OCI-LY3 (cell line): ENCODE measurements around the gene SYT1.

ENCODE experiments used
- H2AFZ ChIP-seq: fragments of 200-600, 300-600 bp; shearing (Covaris generic); 2 replicates; pipeline ENCODE4 v1.6.0; 2014; ENCODE audit warnings: antibody characterized with exemption, low read depth, low read length
- H3K27ac ChIP-seq: fragments of 200-600, 300-600 bp; sonication (generic); 2 replicates; pipeline ENCODE4 v1.5.1; 2014; ENCODE audit warnings: mild to moderate bottlenecking, low read length, moderate library complexity, mixed read lengths
- H3K27me3 ChIP-seq: fragments of 200-600, 300-600 bp; sonication (generic); 2 replicates; pipeline ENCODE4 v1.6.1; 2014; ENCODE audit warnings: low read depth, low read length, mixed read lengths
- H3K36me3 ChIP-seq: fragments of 200-600, 300-600 bp; sonication (generic); replicated peaks from 2 replicates; pipeline ENCODE3; 2014; ENCODE audit warnings: low read depth, low read length, mixed read lengths
- H3K4me1 ChIP-seq: fragments of 300-600, 200-600 bp; sonication (generic); 2 replicates; pipeline ENCODE4 v1.6.1; 2014; ENCODE audit warnings: low read length, mixed read lengths
- H3K4me2 ChIP-seq: fragments of 200-600, 300-600 bp; sonication (generic); 2 replicates; pipeline ENCODE4 v1.6.1; 2014; ENCODE audit warnings: low read length, mixed read lengths
- H3K4me3 ChIP-seq: fragments of 300-600, 200-600 bp; sonication (generic); 2 replicates; pipeline ENCODE4 v1.5.1; 2014; ENCODE audit warnings: antibody characterized with exemption, mild to moderate bottlenecking, low read length, moderate library complexity
- H3K79me2 ChIP-seq: fragments of 300-600, 200-600 bp; shearing (Covaris generic); 2 replicates; pipeline ENCODE4 v1.6.1; 2014; ENCODE audit warnings: mild to moderate bottlenecking, low read length, mixed read lengths
- H3K9ac ChIP-seq: fragments of 300-600, 200-600 bp; shearing (Covaris generic); 2 replicates; pipeline ENCODE4 v1.6.0; 2014; ENCODE audit warnings: mild to moderate bottlenecking, low read length, moderate library complexity
- H3K9me3 ChIP-seq: fragments of 200-600, 300-600 bp; shearing (Covaris generic); 2 replicates; pipeline ENCODE4 v1.6.1; 2014; ENCODE audit warnings: low read length, mixed read lengths; ENCODE audit not compliant: insufficient read depth
- H4K20me1 ChIP-seq: fragments of 200-600, 300-600 bp; sonication (generic); 2 replicates; pipeline ENCODE4 v1.6.1; 2016; ENCODE audit warnings: low read length, mixed read lengths; ENCODE audit not compliant: insufficient read depth
- EZH2phosphoT487 ChIP-seq: fragments of 200-600 bp; shearing (Covaris generic); IDR thresholded peaks from 2 replicates; pipeline ENCODE4 v1.6.1; 2018; ENCODE audit warnings: antibody characterized with exemption, mixed run types, low read depth
- TF ChIP-seq, protein P1 (sequence below): fragments of 200-600, 300-600 bp; sonication (generic); IDR thresholded peaks from 2 replicates; pipeline ENCODE4 v1.5.1; 2014; ENCODE audit warnings: antibody characterized with exemption, low read length, low read depth

Gene SYT1

GRCh38 chr12:79115743-79116142 lies 251.2 kb downstream of the SYT1 start:
- Histone ChIP-seq H4K20me1 (no peaks in the 10 kb centered on the region), H3K4me1 (peaks cover 23% of the 10 kb centered on the region), H2AFZ (no peak overlapping the region), H3K79me2 (no peaks in the 10 kb centered on the region), H3K27me3 (no peaks in the 10 kb centered on the region), H3K36me3 (no peaks in the 10 kb centered on the region), H3K9ac (no peak overlapping the region), H3K4me3 (no peak overlapping the region), H3K27ac (no peak overlapping the region), H3K4me2 (peak overlapping the region; percentile 31; the same call in 1 of the 2 replicates), H3K9me3 (no peaks in the 10 kb centered on the region)
- TF ChIP-seq, protein P1, sequence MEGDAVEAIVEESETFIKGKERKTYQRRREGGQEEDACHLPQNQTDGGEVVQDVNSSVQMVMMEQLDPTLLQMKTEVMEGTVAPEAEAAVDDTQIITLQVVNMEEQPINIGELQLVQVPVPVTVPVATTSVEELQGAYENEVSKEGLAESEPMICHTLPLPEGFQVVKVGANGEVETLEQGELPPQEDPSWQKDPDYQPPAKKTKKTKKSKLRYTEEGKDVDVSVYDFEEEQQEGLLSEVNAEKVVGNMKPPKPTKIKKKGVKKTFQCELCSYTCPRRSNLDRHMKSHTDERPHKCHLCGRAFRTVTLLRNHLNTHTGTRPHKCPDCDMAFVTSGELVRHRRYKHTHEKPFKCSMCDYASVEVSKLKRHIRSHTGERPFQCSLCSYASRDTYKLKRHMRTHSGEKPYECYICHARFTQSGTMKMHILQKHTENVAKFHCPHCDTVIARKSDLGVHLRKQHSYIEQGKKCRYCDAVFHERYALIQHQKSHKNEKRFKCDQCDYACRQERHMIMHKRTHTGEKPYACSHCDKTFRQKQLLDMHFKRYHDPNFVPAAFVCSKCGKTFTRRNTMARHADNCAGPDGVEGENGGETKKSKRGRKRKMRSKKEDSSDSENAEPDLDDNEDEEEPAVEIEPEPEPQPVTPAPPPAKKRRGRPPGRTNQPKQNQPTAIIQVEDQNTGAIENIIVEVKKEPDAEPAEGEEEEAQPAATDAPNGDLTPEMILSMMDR = no peak
- no peak for TF ChIP-seq EZH2phosphoT487

DNA sequence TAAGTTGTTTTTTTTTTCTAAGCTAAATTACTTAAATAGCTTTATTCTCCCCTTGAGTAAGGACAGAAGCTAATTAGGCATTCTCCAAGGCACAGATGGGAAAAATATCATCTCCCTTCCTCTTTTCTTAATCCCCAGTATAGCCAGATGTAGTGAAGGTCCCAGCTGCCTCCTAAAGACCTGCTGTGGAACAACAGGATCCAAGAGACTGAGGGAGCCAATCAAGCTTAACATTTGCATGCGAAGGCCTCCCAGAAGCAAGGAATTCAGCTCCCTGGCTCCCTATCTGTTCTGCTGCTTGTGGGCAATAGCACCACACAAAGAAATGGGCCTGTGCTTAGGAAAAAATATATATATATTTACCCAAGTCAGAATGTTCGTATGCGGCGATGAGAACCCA lies 255.2 kb downstream of the SYT1 start:
- no peak overlapping the region for H3K9ac ChIP-seq
- no peak overlapping the region for H2AFZ ChIP-seq
- H3K4me1 ChIP-seq = peaks cover 28% of the 10 kb centered on the region
- no peaks in the 10 kb centered on the region for H4K20me1 ChIP-seq
- H3K79me2 ChIP-seq = no peaks in the 10 kb centered on the region
- H3K9me3 ChIP-seq = no peaks in the 10 kb centered on the region
- H3K27ac ChIP-seq = no peak overlapping the region
- no peak overlapping the region for H3K4me2 ChIP-seq
- H3K4me3 ChIP-seq = no peak overlapping the region
- no peaks in the 10 kb centered on the region for H3K27me3 ChIP-seq
- H3K36me3 ChIP-seq = no peaks in the 10 kb centered on the region
- TF ChIP-seq EZH2phosphoT487 = no peak
- TF ChIP-seq, protein P1 = no peak

DNA sequence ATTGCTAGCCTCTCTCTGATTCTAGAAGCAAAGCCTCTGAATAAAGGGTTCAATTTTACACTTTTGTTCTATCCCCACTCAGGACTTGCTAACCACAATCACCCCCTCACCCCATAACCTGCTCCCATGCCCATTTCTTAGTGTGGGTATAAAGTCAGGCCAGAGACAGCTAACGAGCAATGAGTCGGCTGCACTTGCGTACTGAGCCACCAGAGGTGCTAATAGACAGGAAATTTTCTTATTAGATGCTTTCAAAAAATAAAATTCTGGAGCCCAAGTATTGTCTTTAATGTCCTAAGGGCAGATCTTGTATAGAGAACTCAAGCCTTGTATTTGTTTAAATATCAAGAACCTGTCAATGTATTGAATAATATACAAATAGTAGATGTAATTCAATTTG lies 256.9 kb downstream of the SYT1 start:
- H3K27ac ChIP-seq = no peak overlapping the region

DNA sequence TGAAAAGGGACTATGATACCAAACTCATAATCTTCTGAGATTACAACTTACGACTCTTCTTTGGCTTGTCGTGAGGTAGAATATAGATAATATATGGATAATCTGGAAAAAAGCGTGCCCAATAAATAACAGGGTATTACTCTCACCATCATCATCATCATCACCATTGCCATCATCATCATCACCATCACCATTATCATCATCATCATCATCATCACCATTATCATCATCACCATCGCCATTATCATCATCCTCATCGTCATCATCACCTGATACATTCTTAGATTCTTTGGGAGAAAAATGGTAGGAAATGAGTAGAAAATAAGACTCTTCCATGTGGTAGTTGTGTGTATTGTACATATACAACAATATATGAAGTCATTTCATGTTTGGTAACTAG lies 259.8 kb downstream of the SYT1 start:
- Histone ChIP-seq H3K36me3 (no peaks in the 10 kb centered on the region), H3K9ac (no peak overlapping the region), H3K4me3 (no peak overlapping the region), H4K20me1 (no peaks in the 10 kb centered on the region), H3K27ac (no peak overlapping the region), H3K9me3 (no peaks in the 10 kb centered on the region), H3K4me1 (peaks cover 35% of the 10 kb centered on the region), H3K79me2 (no peaks in the 10 kb centered on the region), H2AFZ (no peak overlapping the region), H3K4me2 (no peak overlapping the region), H3K27me3 (no peaks in the 10 kb centered on the region)
- TF ChIP-seq, protein P1 = no peak
- TF ChIP-seq EZH2phosphoT487 = no peak

More for the DNA sequence above, 256.9 kb downstream of the SYT1 start:
- TF ChIP-seq EZH2phosphoT487 = no peak
- TF ChIP-seq, protein P1 = peak; percentile 76
- Histone ChIP-seq H3K79me2 (no peaks in the 10 kb centered on the region), H3K9ac (no peak overlapping the region), H3K27me3 (no peaks in the 10 kb centered on the region), H4K20me1 (no peaks in the 10 kb centered on the region), H3K4me3 (no peak overlapping the region), H3K4me2 (peak overlapping the region; percentile 53), H3K4me1 (peaks cover 16% of the 10 kb centered on the region), H2AFZ (peak overlapping the region; percentile 58; the same call in 1 of the 2 replicates), H3K36me3 (no peaks in the 10 kb centered on the region), H3K9me3 (no peaks in the 10 kb centered on the region)
